GM21786 (cell line): Measurements from ENCODE around the gene KRT6A.
"Not testable (repeated sequence)": the region's sequence is repeated elsewhere in the genome, so short reads cannot be mapped to it uniquely, and the experiment has no call there.

ENCODE experiments used
- ATAC-seq: cut with Tn5 transposase; IDR thresholded peaks from one replicate; pipeline ENCODE4 v1.9.1; 2021; ENCODE audit not compliant: unreplicated experiment

The KRT6A gene

GRCh38 chr12:52469853-52470252 lies 23.2 kb downstream of the KRT6A start:
- no peak for ATAC-seq

GRCh38 chr12:52464897-52465296 lies 28.2 kb downstream of the KRT6A start:
- no peak for ATAC-seq

GRCh38 chr12:52461693-52462092 lies 31.4 kb downstream of the KRT6A start:
- no peak for ATAC-seq

DNA sequence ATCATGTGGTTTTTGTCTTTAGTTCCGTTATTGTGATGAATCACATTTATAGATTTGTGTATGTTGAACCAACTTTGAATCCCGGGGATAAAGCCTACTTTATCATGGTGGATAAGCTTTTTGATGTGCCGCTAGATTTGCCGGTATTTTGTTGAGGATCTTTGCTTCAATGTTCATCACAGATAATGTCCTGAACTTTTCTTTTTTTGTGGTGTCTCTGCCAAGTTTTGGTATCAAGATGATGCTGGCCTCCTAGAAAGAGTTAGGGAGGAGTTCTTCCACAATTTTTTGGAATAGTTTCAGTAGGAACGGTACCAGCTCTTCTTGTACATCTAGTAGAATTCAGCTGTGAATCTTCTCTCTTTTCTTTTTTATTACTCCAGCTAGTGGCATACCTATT lies 34.2 kb downstream of the KRT6A start:
- ATAC-seq: no peak

- no peak for ATAC-seq
These were observed 37.2 kb downstream of the KRT6A start for GRCh38 chr12:52455821-52456220.

- ATAC-seq: no peak
These were observed 38.5 kb downstream of the KRT6A start for GRCh38 chr12:52454411-52455201.

DNA sequence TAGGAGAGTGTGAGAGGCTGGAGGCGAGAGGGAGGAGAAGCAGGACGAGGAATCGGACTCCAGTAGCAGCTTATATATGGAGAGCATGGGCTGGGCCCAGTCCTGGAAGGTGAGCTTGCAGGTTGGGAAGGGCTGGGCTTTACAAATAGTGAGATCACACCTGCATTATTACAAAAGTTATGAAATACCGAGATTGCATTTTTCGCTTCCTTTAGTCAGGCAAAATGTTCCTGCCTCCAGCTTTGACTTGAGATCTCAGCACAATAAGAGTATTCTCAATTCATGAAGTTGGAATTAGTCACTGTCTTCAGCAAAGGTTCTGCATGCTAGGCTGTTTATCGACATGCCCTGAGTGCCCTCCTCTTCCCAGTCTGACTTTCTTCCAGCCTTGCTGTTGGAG lies 41.0 kb downstream of the KRT6A start, which contains the start of gene KRT6B:
Gene KRT6B, minus strand, starts transcription at position 46 of the 400 bp plus-strand sequence. CDS start 68 bp downstream, outside the sequence.
- ATAC-seq: no peak

- ATAC-seq: no peak
These were observed 44.8 kb downstream of the KRT6A start for GRCh38 chr12:52448228-52448627.

GRCh38 chr12:52447196-52447595 lies 45.9 kb downstream of the KRT6A start:
- ATAC-seq: not testable (repeated sequence)

DNA sequence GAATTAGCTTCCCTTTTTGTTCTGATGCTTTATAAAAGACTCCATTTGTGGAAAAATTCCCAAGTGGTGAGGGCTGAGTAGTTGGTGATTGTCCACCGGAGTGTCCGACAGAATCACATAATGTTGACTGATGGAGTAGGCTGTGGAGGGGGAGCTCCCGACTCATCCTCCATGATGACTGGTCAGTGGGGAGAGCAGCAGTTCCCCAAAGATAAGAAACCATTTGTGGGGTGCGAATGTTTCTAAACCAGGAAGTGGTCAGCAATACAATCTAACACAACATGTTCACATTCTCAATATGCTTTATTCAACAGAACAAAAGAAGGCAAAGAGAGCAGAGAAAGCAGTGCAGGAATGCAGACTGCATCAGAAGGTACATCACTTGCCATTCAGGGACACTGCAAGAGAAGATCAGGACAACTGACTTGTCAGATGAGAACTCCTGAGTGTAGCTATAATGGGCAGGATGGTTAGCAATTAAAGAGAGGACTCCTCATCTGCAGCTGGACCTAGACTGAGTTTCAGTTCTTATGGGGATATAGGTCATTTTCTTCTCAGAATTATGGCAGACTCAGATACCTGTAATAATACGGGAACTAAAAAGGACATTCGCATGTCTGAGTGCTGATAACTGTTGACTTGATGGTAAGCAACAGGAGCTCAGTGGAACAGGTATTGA lies 46.6 kb downstream of the KRT6A start:
- ATAC-seq: no peak

GRCh38 chr12:52445876-52446275 lies 47.2 kb downstream of the KRT6A start:
- ATAC-seq: no peak

DNA sequence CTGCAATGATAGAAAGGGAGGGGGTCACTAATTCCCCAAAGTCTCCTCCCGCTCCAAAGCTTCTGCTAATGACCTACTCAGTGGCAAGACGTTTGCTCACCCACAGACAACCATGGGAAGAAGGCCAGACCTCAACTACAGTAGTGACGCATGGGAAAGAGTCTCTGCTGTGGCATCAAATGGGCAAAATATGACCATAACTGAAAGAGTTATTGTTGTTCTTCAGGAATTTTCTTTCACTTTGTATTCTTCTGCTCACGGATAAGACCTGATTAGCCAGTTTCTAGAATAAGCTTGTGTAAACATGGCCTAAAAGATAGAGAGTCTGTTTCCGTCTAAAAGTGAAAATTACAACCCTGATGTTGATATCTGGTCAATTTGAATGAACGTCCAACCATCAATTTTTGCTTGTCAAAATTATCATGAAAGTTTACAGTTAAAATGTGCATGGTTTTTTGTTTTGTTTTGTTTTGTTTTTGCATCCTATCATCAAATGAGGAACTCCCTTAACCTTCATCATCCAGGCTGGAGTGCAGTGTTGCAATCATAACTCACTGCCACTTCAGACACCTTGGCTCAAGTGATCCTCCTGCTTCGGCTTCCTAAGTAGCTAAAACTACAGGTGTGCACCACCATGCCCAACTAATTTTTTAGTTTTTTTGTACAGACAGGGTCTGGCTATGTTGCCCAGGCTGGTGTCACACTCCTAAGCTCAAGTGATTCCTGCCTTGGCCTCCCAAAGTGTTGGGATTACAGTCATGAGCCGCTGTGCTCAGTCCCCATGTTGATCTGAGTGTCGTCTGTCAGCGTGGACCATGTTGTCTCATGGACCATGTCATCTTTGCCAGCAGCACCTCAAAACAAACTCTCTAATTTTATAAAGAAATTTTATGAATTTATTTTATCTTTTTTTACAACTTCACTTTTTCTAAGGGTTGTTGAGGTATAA lies 48.1 kb downstream of the KRT6A start:
- no peak for ATAC-seq

DNA sequence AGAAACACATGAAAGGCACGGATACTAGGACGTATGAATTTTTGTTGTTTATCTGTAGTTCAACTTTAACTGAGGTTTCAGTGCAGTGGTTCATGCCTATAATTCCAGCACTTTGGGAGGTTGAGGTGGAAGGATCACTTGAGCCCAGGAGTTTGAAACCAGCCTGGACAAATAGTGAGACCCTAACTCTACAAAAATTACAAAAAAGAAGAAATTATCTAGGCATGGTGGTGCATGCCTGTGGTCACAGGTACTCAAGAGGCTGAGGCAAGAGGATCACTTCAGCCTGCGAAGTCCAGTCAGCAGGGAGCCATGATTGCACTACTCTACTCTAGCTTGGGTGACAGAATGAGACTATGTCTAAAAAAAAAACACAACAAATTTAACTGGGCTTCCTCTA lies 49.1 kb downstream of the KRT6A start:
- ATAC-seq: no peak

DNA sequence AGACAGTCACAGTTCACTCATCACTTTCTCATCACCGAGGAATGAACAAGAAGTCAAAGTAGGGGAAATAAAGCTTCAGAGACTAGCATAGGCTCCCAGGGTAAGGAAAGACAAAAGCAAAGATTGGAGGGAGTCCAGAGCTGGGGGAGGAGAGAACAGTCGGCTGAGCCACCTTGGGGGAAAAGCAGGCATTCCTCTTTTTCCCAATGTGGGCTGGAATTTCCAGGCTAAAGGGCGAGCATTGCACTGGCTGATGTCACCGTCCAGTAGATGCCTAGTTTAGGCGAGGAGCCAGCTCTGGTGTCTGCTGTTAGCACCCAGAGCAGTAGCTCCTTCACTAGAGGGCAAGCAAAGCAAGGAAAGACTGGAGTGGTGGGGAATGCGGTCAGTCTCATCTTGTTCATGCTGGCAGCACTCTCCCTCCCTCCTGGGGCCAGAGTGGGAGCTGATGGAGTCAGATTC lies 50.4 kb downstream of the KRT6A start:
- no peak for ATAC-seq

DNA sequence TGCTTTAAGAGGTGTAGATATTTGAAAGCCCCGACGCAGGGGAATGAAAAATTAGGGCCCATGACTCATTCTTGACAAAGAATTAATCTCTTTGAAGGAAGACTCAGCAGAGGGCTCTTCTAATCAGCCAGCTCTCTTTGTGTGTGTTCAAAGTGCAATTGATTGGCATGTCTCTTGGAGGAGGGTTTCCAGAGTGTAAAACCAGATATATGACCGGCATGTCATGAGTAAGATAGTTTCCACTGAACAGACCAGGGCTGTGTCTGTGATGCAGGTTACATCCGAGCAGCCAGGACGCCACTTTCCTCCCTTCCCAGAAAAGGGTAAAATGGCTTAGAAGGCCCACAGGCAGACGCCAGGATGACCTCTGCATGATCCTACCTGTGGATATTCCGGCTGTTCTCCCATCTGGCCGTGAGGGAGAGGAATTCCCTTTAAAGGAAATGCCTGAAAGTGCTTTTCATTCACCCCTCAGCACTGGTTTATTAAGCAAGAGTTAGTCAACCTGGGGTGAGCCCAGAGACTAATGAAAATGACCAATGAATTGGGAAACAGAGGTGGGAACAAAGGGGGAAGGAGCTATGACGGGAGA lies 51.6 kb downstream of the KRT6A start:
- ATAC-seq: no peak

DNA sequence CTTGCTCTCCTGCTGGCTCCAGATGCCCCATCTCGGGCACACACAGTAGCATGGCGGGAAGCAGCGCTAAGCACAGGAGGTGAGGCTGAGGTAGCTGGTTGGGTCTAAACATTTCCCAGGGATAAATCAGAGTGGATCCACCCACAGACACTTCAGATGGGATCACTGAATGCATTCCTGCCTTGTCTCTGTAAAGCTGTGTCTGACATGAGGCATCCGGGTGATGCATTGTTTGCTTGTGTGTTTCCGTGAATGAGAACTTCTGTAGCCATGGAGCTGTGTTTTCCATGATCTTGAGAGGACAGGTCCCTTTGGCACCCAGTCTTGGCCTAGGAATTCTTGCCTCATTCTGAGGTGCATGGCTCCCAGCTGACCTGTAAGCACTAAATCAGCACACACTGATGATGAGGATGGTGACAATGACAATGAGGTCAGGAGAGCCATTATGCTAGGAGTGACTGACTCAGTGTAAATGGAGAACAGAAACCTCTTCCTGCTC lies 52.2 kb downstream of the KRT6A start:
- no peak for ATAC-seq

DNA sequence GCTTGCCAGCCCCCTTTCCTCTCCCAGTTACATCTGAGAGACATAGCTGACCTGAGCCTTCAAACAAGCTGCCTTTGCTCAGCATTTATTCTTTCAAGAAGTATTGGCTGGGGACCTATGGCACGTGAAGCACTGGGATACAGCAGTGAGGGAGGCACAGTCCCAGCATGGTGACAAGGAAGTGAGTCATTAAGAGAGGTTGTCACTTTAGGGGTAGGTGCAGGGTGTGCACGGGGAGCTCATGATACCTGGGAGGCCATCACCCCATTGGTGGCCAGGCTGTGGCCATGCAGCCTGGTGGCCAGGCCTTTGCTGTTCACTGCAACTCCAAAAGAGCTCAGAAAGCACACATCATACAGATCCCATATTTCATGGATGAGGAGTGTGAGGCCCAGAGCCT lies 53.2 kb downstream of the KRT6A start:
- no peak for ATAC-seq

DNA sequence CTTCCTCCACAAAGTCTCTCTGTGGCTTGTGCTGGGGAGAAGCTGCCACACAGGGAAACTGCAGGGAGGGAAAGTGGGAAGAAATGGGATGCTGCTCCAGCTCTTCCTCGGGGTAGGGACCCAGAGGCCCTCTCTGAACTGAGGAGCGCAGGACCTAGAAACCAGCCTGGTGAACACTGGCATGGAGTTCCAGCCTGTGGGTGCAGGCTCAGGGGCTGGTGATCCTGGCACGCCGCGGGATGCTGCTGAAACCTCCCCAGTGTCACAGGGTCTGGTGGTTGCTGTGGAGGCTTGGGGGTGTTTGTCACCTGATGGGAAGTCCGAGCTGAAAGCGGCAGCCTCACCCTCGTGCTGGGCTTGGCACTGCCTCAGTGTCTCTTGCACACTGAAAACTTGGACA lies 53.6 kb downstream of the KRT6A start:
- ATAC-seq: no peak

GRCh38 chr12:52438305-52439301 lies 54.5 kb downstream of the KRT6A start:
- ATAC-seq: no peak
